ENCODE data around the gene GNB2.

The GNB2 gene

GRCh38 chr7:100726996-100727761, 53.6 kb downstream of the GNB2 start:
- no peak overlapping the region for H3K4me3 ChIP-seq (ENCODE audit: control insufficient read depth, low read depth, low read length)
- DNase-seq (ENCODE audit: low read depth) = peak; percentile 91
- no peak for TF ChIP-seq CTCF (conservative IDR thresholded peaks at IDR 0.05; ENCODE audit: control insufficient read depth, insufficient read depth, low read depth, low read length)

GRCh38 chr7:100728196-100728595, 54.7 kb downstream of the GNB2 start:
- no peak for TF ChIP-seq CTCF (conservative IDR thresholded peaks at IDR 0.05; ENCODE audit: control insufficient read depth, insufficient read depth, low read depth, low read length)
- no peak overlapping the region for H3K4me3 ChIP-seq (ENCODE audit: control insufficient read depth, low read depth, low read length)
- no peak for DNase-seq (ENCODE audit: low read depth)

All from fibroblast of mammary gland (primary cell).